K562 (cell line): ENCODE measurements around the gene POU3F1. TPM values are rescaled to one million over a fixed set of nuclear protein-coding genes. Genes with fewer than 3 reads are reported as not detected.

Experiments
- JUN ChIP-seq, 2 experiments: sonication (generic) in 1 of 2; formaldehyde crosslinking in 1 of 2; IDR thresholded peaks; 2 replicates each; pipeline versions ENCODE4 v1.6.1 to v1.8.0; 2012 to 2022; ENCODE audit warnings: borderline replicate concordance in 2 of 2, mild to moderate bottlenecking in 2 of 2, improper control_type of control experiment in 1 of 2, low read depth in 1 of 2, low read length in 1 of 2, missing genetic modification reagents in 1 of 2
- KAT7 ChIP-seq: sonication (generic); formaldehyde crosslinking; IDR thresholded peaks from 2 replicates; pipeline ENCODE4 v1.8.0; 2022; ENCODE audit warnings: missing genetic modification reagents, mild to moderate bottlenecking, borderline replicate concordance
- KLF10 ChIP-seq: fragments of 250-450 bp; sonication (Bioruptor Pico); IDR thresholded peaks from 2 replicates; pipeline ENCODE4 v1.6.1; 2021; ENCODE audit warnings: matching md5 sums
- NCOA6 ChIP-seq: fragments of 450-650 bp; IDR thresholded peaks from 2 replicates; pipeline ENCODE4 v1.6.1; 2017; ENCODE audit warnings: mild to moderate bottlenecking
- NFE2L1 ChIP-seq: fragments of 450-650 bp; IDR thresholded peaks from 2 replicates; pipeline ENCODE4 v1.6.1; 2016; ENCODE audit warnings: missing genetic modification characterization, low read depth, mild to moderate bottlenecking, missing compliant biosample characterization, moderate library complexity, borderline replicate concordance
- NR2C2 ChIP-seq, 2 experiments: fragments of 200-800 bp in 1 of 2; sonication (Bioruptor generic) in 1 of 2; sonication (generic) in 1 of 2; formaldehyde crosslinking in 1 of 2; IDR thresholded peaks; 2 replicates each; pipeline versions ENCODE4 v1.6.1 to v1.8.0; 2016 to 2022; ENCODE audit warnings: mild to moderate bottlenecking in 1 of 2, missing compliant biosample characterization in 1 of 2, missing genetic modification characterization in 1 of 2, missing genetic modification reagents in 1 of 2
- RERE ChIP-seq: sonication (generic); formaldehyde crosslinking; IDR thresholded peaks from 2 replicates; pipeline ENCODE4 v1.8.0; 2023; ENCODE audit warnings: missing genetic modification reagents, mild to moderate bottlenecking, borderline replicate concordance
- RNF219 ChIP-seq: fragments of 250-450 bp; sonication (Bioruptor Pico); IDR thresholded peaks from 2 replicates; pipeline ENCODE4 v1.5.0; 2022; ENCODE audit warnings: mild to moderate bottlenecking
- SAP30 ChIP-seq: fragments of 200-600 bp; sonication (generic); IDR thresholded peaks from 2 replicates; pipeline ENCODE4 v1.6.1; 2012; ENCODE audit warnings: borderline replicate concordance, low read depth, mild to moderate bottlenecking, moderate library complexity, low read length, control low read depth, inconsistent platforms; ENCODE audit not compliant: insufficient read depth, poor library complexity, severe bottlenecking
- SMAD1 ChIP-seq: fragments of 150-350 bp; IDR thresholded peaks from 2 replicates; pipeline ENCODE4 v1.6.1; 2014; ENCODE audit warnings: low read length, low read depth; ENCODE audit not compliant: partially characterized antibody
- ZBTB9 ChIP-seq: fragments of 450-650 bp; formaldehyde crosslinking; IDR thresholded peaks from 2 replicates; pipeline ENCODE4 v1.4.0; 2020; ENCODE audit warnings: mild to moderate bottlenecking, moderate library complexity
- ZKSCAN8 ChIP-seq: fragments of 200-800 bp; sonication (Bioruptor generic); IDR thresholded peaks from 2 replicates; pipeline ENCODE4 v1.6.1; 2016; ENCODE audit warnings: missing genetic modification characterization, missing compliant biosample characterization
- ZNF146 ChIP-seq: IDR thresholded peaks from one replicate; pipeline ENCODE4 v1.6.1; 2018; ENCODE audit warnings: missing compliant biosample characterization; ENCODE audit not compliant: unreplicated experiment
- ZNF263 ChIP-seq: sonication (generic); formaldehyde crosslinking; IDR thresholded peaks from 2 replicates; pipeline ENCODE4 v1.8.0; 2022; ENCODE audit warnings: mild to moderate bottlenecking, missing genetic modification reagents, borderline replicate concordance
- ZNF584 ChIP-seq: fragments of 200-800 bp; sonication (Bioruptor generic); IDR thresholded peaks from 2 replicates; pipeline ENCODE4 v1.6.1; 2016; ENCODE audit warnings: low read depth, mild to moderate bottlenecking, missing genetic modification characterization, missing compliant biosample characterization
- polyA plus RNA-seq, 8 experiments: library from polyadenylated mRNA; depleted of rRNA in 4 of 8; stranded (reverse) in 5 of 8; unstranded in 3 of 8; fragments of >200 nt; fragmentation: Nextera tagmentation in 2 of 8; fragmentation: Illumina TruSeq in 1 of 8; extraction: Ambion mirVana in 2 of 8; extraction: Trizol in 1 of 8; gene quantifications; 2 replicates each; pipeline versions ENCODE4 v1.2.1 to v1.2.3, GENCODE V29; 2011 to 2014; ENCODE audit warnings: inconsistent platforms in 1 of 8, missing spikeins in 1 of 8
- total RNA-seq, 7 experiments: library from RNA; depleted of rRNA in 6 of 7; stranded (reverse); fragments of >200 nt in 6 of 7; fragmentation: Illumina TruSeq in 2 of 7; extraction: Trizol in 2 of 7; gene quantifications; 2 replicates each; pipeline versions ENCODE4 v1.2.1 to v1.2.3, GENCODE V29; 2011 to 2021; ENCODE audit warnings: low replicate concordance in 1 of 7

The POU3F1 gene
- total and polyA plus RNA-seq, 9 of the 15 experiments (the other 6 are each of a cell fraction or from before 2014, with no cell fraction given), result 0.09 TPM; not detected in 8

GRCh38 chr1:38012363-38013226 is 34.0 kb downstream of the POU3F1 start, which contains the start of gene UTP11 (continued):
- TF ChIP-seq SMAD1, result no peak
- peak; percentile 96 for TF ChIP-seq ZNF584 (CRISPR knock-in tag)
- TF ChIP-seq RNF219 (CRISPR knock-in tag), result no peak
- TF ChIP-seq NCOA6, result no peak
- 0 out of 2 replicates have a peak, but pooled peaks have one; percentile 50 for TF ChIP-seq RERE (CRISPR knock-in tag)
- TF ChIP-seq JUN (IDR thresholded peaks at IDR 0.05; ENCODE audit: borderline replicate concordance, low read depth, low read length), result peak; percentile 96
- peak; percentile 97; the same call in 1 of the 2 replicates for TF ChIP-seq JUN (CRISPR knock-in tag; IDR thresholded peaks at IDR 0.05; ENCODE audit: borderline replicate concordance)
- TF ChIP-seq ZBTB9 (CRISPR knock-in tag), result peak; percentile 96
- no peak; the same call in 1 of the 2 replicates for TF ChIP-seq NFE2L1 (tag)
- no peak for TF ChIP-seq SAP30
- peak; percentile 91 for TF ChIP-seq NR2C2 (CRISPR knock-in tag; IDR thresholded peaks at IDR 0.05)
- TF ChIP-seq NR2C2 (tag; IDR thresholded peaks at IDR 0.05), result peak; percentile 88
- TF ChIP-seq KLF10, result no peak
- TF ChIP-seq ZNF263 (CRISPR knock-in tag), result peak; percentile 84
- TF ChIP-seq ZNF146 (CRISPR knock-in tag), result no peak
- TF ChIP-seq ZKSCAN8 (CRISPR knock-in tag), result peak; percentile 96
- peak; percentile 38; the same call in 1 of the 2 replicates for TF ChIP-seq KAT7 (CRISPR knock-in tag)
